Measurements from ENCODE around the gene DMBT1. TPM values are rescaled to one million over a fixed set of nuclear protein-coding genes. Genes with fewer than 3 reads are reported as not detected.

The DMBT1 gene
- total and polyA plus RNA-seq, 2 donors (not counting 1 experiment from before 2014, with no cell fraction given): not detected

GRCh38 chr10:122665329-122665860 is 104.8 kb downstream of the DMBT1 start:
- WGBS (ENCODE audit: insufficient coverage): 100% methylated on average over 1 of the region's 7 CpGs
- no peak for TF ChIP-seq CTCF (IDR thresholded peaks at IDR 0.05)
- no peak for TF ChIP-seq EZH2 (IDR thresholded peaks at IDR 0.05; ENCODE audit: borderline replicate concordance, insufficient read depth, low read depth, low read length, poor library complexity, severe bottlenecking)
- no peak overlapping the region for H3K9ac ChIP-seq (ENCODE audit: low read length)
- no peaks in the 10 kb centered on the region for H3K4me1 ChIP-seq (ENCODE audit: control insufficient read depth in 2 of 2, insufficient read depth in 2 of 2, low read length in 2 of 2)
- CTCF ChIA-PET: no interaction called here
- H3K27ac ChIP-seq (ENCODE audit: low read length in 2 of 2): no peak overlapping the region
- ATAC-seq (ENCODE audit: low read depth): no peak
- Mint-ChIP-seq H3K27ac (no peak overlapping the region), H3K27me3 (peaks cover 18% of the 10 kb centered on the region), H3K4me3 (no peak overlapping the region), H3K9me3 (ENCODE audit: insufficient read depth) (no peaks in the 10 kb centered on the region), H3K4me1 (no peaks in the 10 kb centered on the region)
- no peak overlapping the region for H3K4me3 ChIP-seq (ENCODE audit: control extremely low read depth in 1 of 5, extremely low read depth in 1 of 5, insufficient read depth in 1 of 5, low read depth in 2 of 5, low read length in 4 of 5)
- no peak overlapping the region for H3K4me2 ChIP-seq (replicated peaks; ENCODE audit: low read depth, low read length, poor library complexity, severe bottlenecking)
- no peaks in the 10 kb centered on the region for H3K79me2 ChIP-seq (ENCODE audit: control insufficient read depth, insufficient read depth, low read length)
- no peaks in the 10 kb centered on the region for H3K27me3 ChIP-seq (replicated peaks in 1 of 4; ENCODE audit: control extremely low read depth in 1 of 4, control insufficient read depth in 3 of 4, insufficient read depth in 4 of 4, low read length in 3 of 4)
- no peaks in the 10 kb centered on the region for H3K9me3 ChIP-seq (ENCODE audit: control extremely low read depth in 1 of 3, control insufficient read depth in 2 of 3, insufficient read depth in 1 of 3, low read length in 2 of 3)
- intact Hi-C loops (cut with micrococcal nuclease): no loop called here
- POLR2A ChIA-PET: no interaction called here
- no peak overlapping the region for H2AFZ ChIP-seq (ENCODE audit: insufficient read depth, low read depth, low read length, poor library complexity, severe bottlenecking)
- DNase-seq: no peak
- H3K36me3 ChIP-seq (replicated peaks in 1 of 2; ENCODE audit: control extremely low read depth in 1 of 2, control insufficient read depth in 1 of 2, extremely low read depth in 1 of 2, insufficient read depth in 2 of 2, low read length in 1 of 2): no peaks in the 10 kb centered on the region
- H4K20me1 ChIP-seq (ENCODE audit: control insufficient read depth, insufficient read depth, low read length, poor library complexity, severe bottlenecking): no peaks in the 10 kb centered on the region

- H3K27me3 Mint-ChIP-seq: peaks cover 20% of the 10 kb centered on the region
- ATAC-seq (ENCODE audit: low read depth) (no peak), DNase-seq (no peak)
- Histone ChIP-seq H4K20me1 (ENCODE audit: control insufficient read depth, insufficient read depth, low read length, poor library complexity, severe bottlenecking) (no peaks in the 10 kb centered on the region), H3K27ac (ENCODE audit: low read length in 2 of 2) (no peak overlapping the region), H3K4me1 (ENCODE audit: control insufficient read depth in 2 of 2, insufficient read depth in 2 of 2, low read length in 2 of 2) (no peaks in the 10 kb centered on the region), H3K9me3 (ENCODE audit: control extremely low read depth in 1 of 3, control insufficient read depth in 2 of 3, insufficient read depth in 1 of 3, low read length in 2 of 3) (no peaks in the 10 kb centered on the region), H3K79me2 (ENCODE audit: control insufficient read depth, insufficient read depth, low read length) (no peaks in the 10 kb centered on the region), H3K36me3 (replicated peaks in 1 of 2; ENCODE audit: control extremely low read depth in 1 of 2, control insufficient read depth in 1 of 2, extremely low read depth in 1 of 2, insufficient read depth in 2 of 2, low read length in 1 of 2) (no peaks in the 10 kb centered on the region), H3K4me3 (ENCODE audit: control extremely low read depth in 1 of 5, extremely low read depth in 1 of 5, insufficient read depth in 1 of 5, low read depth in 2 of 5, low read length in 4 of 5) (no peak overlapping the region), H3K4me2 (replicated peaks; ENCODE audit: low read depth, low read length, poor library complexity, severe bottlenecking) (no peak overlapping the region), H3K9ac (ENCODE audit: low read length) (no peak overlapping the region), H2AFZ (ENCODE audit: insufficient read depth, low read depth, low read length, poor library complexity, severe bottlenecking) (no peak overlapping the region), H3K27me3 (replicated peaks in 1 of 4; ENCODE audit: control extremely low read depth in 1 of 4, control insufficient read depth in 3 of 4, insufficient read depth in 4 of 4, low read length in 3 of 4) (no peaks in the 10 kb centered on the region)
- POLR2A ChIA-PET: no interaction called here
- no peak for TF ChIP-seq EZH2 (IDR thresholded peaks at IDR 0.05; ENCODE audit: borderline replicate concordance, insufficient read depth, low read depth, low read length, poor library complexity, severe bottlenecking)
- TF ChIP-seq CTCF (IDR thresholded peaks at IDR 0.05): no peak
- H3K27ac Mint-ChIP-seq: no peak overlapping the region
- CTCF ChIA-PET: no interaction called here
- no peak overlapping the region for H3K4me3 Mint-ChIP-seq
- intact Hi-C loops (cut with micrococcal nuclease): no loop called here
- no peaks in the 10 kb centered on the region for H3K9me3 Mint-ChIP-seq (ENCODE audit: insufficient read depth)
- WGBS (ENCODE audit: insufficient coverage): 44% methylated on average over 1 of the region's 4 CpGs
- H3K4me1 Mint-ChIP-seq: no peaks in the 10 kb centered on the region
Measured at GRCh38 chr10:122665946-122666345, 105.4 kb downstream of the DMBT1 start.

Measured in B cell (primary cell).